Trophoblast cell (in vitro differentiated cells and primary cell): ENCODE results near the gene FEM1A.
"Not testable (repeated sequence)": the region's sequence is repeated elsewhere in the genome, so short reads cannot be mapped to it uniquely, and the experiment has no call there.

ENCODE experiments used
- DNase-seq, 2 donors: peaks; one replicate each; pipeline ENCODE4 v3.0.0-alpha.2; 2016
- H2AFZ ChIP-seq: 2 replicates; pipeline ENCODE4 v1.6.1; 2013; ENCODE audit warnings: low read length, moderate library complexity, mild to moderate bottlenecking; ENCODE audit not compliant: insufficient read depth, poor library complexity
- H2AK5ac ChIP-seq: 2 replicates; pipeline ENCODE4 v1.6.1; 2013; ENCODE audit warnings: mild to moderate bottlenecking, low read length
- H2BK120ac ChIP-seq: 2 replicates; pipeline ENCODE4 v1.6.1; 2013; ENCODE audit warnings: low read length, mild to moderate bottlenecking, moderate library complexity; ENCODE audit not compliant: insufficient read depth, poor library complexity
- H2BK12ac ChIP-seq: 2 replicates; pipeline ENCODE4 v1.6.1; 2013; ENCODE audit warnings: mild to moderate bottlenecking, low read length, moderate library complexity
- H2BK5ac ChIP-seq: 2 replicates; pipeline ENCODE4 v1.6.1; 2013; ENCODE audit warnings: low read length, low read depth, moderate library complexity, mild to moderate bottlenecking; ENCODE audit not compliant: poor library complexity
- H3K14ac ChIP-seq: 2 replicates; pipeline ENCODE4 v1.6.1; 2013; ENCODE audit warnings: mild to moderate bottlenecking, low read length
- H3K18ac ChIP-seq: 2 replicates; pipeline ENCODE4 v1.6.1; 2013; ENCODE audit warnings: mild to moderate bottlenecking, low read length
- H3K23ac ChIP-seq: 2 replicates; pipeline ENCODE4 v1.6.1; 2013; ENCODE audit warnings: low read length
- H3K27ac ChIP-seq: 2 replicates; pipeline ENCODE4 v1.5.1; 2013; ENCODE audit warnings: low read depth, mild to moderate bottlenecking, inconsistent platforms, low read length, moderate library complexity
- H3K27me3 ChIP-seq: 2 replicates; pipeline ENCODE4 v1.6.1; 2013; ENCODE audit warnings: inconsistent platforms, mild to moderate bottlenecking, low read length, moderate library complexity; ENCODE audit not compliant: insufficient read depth
- H3K36me3 ChIP-seq, 2 experiments: 1 replicate in 1 of 2; 2 replicates in 1 of 2; pipeline ENCODE4 v1.6.1; 2013; ENCODE audit warnings: low read length in 2 of 2, mild to moderate bottlenecking in 2 of 2, moderate library complexity in 1 of 2; ENCODE audit not compliant: insufficient read depth in 2 of 2, control insufficient read depth in 1 of 2
- H3K4ac ChIP-seq: 2 replicates; pipeline ENCODE4 v1.6.1; 2013; ENCODE audit warnings: low read depth, mild to moderate bottlenecking, low read length, moderate library complexity
- H3K4me1 ChIP-seq, 2 experiments: 1 replicate in 1 of 2; 2 replicates in 1 of 2; pipeline ENCODE4 v1.6.1; 2013; ENCODE audit warnings: low read length in 2 of 2, mild to moderate bottlenecking in 2 of 2, moderate library complexity in 1 of 2; ENCODE audit not compliant: insufficient read depth in 2 of 2, control insufficient read depth in 1 of 2
- H3K4me2 ChIP-seq: 2 replicates; pipeline ENCODE4 v1.6.1; 2013; ENCODE audit warnings: inconsistent platforms, mild to moderate bottlenecking, low read length, moderate library complexity
- H3K4me3 ChIP-seq: 2 replicates; pipeline ENCODE4 v1.5.1; 2013; ENCODE audit warnings: mild to moderate bottlenecking, low read depth, low read length, inconsistent platforms
- H3K79me1 ChIP-seq: one replicate; pipeline ENCODE4 v1.6.1; 2013; ENCODE audit warnings: low read length
- H3K79me2 ChIP-seq: 2 replicates; pipeline ENCODE4 v1.6.1; 2013; ENCODE audit warnings: low read length, mild to moderate bottlenecking; ENCODE audit not compliant: control insufficient read depth, insufficient read depth, poor library complexity
- H3K9ac ChIP-seq: 2 replicates; pipeline ENCODE4 v1.6.1; 2013; ENCODE audit warnings: mild to moderate bottlenecking, low read length
- H3K9me3 ChIP-seq: 2 replicates; pipeline ENCODE4 v1.6.1; 2013; ENCODE audit warnings: low read depth, mild to moderate bottlenecking, control low read depth, inconsistent platforms, low read length; ENCODE audit not compliant: insufficient read depth
- H4K12ac ChIP-seq: 2 replicates; pipeline ENCODE4 v1.6.1; 2013; ENCODE audit warnings: low read depth, mild to moderate bottlenecking, low read length, moderate library complexity
- H4K8ac ChIP-seq: 2 replicates; pipeline ENCODE4 v1.6.1; 2013; ENCODE audit warnings: low read depth, mild to moderate bottlenecking, low read length, moderate library complexity
- H4K91ac ChIP-seq: one replicate; pipeline ENCODE4 v1.6.1; 2013; ENCODE audit warnings: low read depth, mild to moderate bottlenecking, low read length, moderate library complexity
- WGBS: extraction: QIAGEN DNeasy Blood & Tissue Kit; methylation state at CpG from one replicate; pipeline ENCODE4 v1.1.7; 2013; ENCODE audit warnings: missing lambda C conversion rate; ENCODE audit not compliant: insufficient read length, insufficient coverage; ENCODE audit errors: extremely low coverage; 5-methylcytosine and 5-hydroxymethylcytosine counted together

FEM1A gene

GRCh38 chr19:4844348-4845179 lies 53.0 kb downstream of the FEM1A start:
- H3K9me3 ChIP-seq, result peaks cover 1% of the 10 kb centered on the region
- no peaks in the 10 kb centered on the region for H3K79me1 ChIP-seq
- no peak overlapping the region for H2AK5ac ChIP-seq
- H3K36me3 ChIP-seq, result peaks cover 46 to 53% of the 10 kb centered on the region in 2 experiments
- H4K12ac ChIP-seq, result no peak overlapping the region
- H3K4ac ChIP-seq, result no peak overlapping the region
- no peak overlapping the region for H3K14ac ChIP-seq
- no CpG with 5 or more reads among the region's 10 CpGs for WGBS
- H3K4me1 ChIP-seq, result no peaks in the 10 kb centered on the region
- no peak overlapping the region for H4K8ac ChIP-seq
- no peak overlapping the region for H3K27ac ChIP-seq
- no peak overlapping the region for H3K4me3 ChIP-seq
- H3K4me2 ChIP-seq, result no peak overlapping the region
- no peak overlapping the region for H3K23ac ChIP-seq
- no peak for DNase-seq
- no peak overlapping the region for H4K91ac ChIP-seq
- no peak overlapping the region for H2BK12ac ChIP-seq
- H3K18ac ChIP-seq, result no peak overlapping the region
- H2AFZ ChIP-seq, result no peak overlapping the region
- no peaks in the 10 kb centered on the region for H3K27me3 ChIP-seq
- no peak overlapping the region for H2BK5ac ChIP-seq
- no peak overlapping the region for H2BK120ac ChIP-seq
- H3K9ac ChIP-seq, result no peak overlapping the region
- no peaks in the 10 kb centered on the region for H3K79me2 ChIP-seq

DNA sequence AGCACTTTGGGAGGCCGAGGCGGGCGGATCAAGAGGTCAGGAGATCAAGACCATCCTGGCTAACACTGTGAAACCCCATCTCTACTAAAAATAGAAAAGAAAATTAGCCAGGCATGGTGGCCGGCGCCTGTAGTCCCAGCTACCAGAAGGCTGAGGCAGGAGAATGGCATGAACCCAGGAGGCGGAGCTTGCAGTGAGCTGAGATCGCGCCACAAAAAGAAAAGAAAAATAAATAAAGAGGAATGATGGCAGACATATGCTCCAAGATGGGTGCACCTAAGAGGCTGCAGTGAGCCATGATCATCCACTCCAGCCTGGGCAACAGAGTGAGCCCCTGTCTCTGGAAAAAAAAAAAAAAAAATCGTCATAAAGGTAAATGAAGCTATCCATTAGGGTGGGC lies 54.4 kb downstream of the FEM1A start:
- H2AFZ ChIP-seq, H2BK5ac ChIP-seq, H2BK120ac ChIP-seq, H3K9ac ChIP-seq, H3K4me3 ChIP-seq, H3K9me3 ChIP-seq, H3K14ac ChIP-seq, H3K4me1 ChIP-seq, H2BK12ac ChIP-seq, H4K8ac ChIP-seq, H4K12ac ChIP-seq, H3K79me1 ChIP-seq, H2AK5ac ChIP-seq, H3K4ac ChIP-seq, H3K18ac ChIP-seq, H3K4me2 ChIP-seq, H4K91ac ChIP-seq, H3K23ac ChIP-seq, H3K27ac ChIP-seq, H3K27me3 ChIP-seq, H3K79me2 ChIP-seq: not testable (repeated sequence)
- H3K36me3 ChIP-seq, result peaks cover 47 to 53% of the 10 kb centered on the region in 2 experiments
- no CpG with 5 or more reads among the region's 9 CpGs for WGBS
- DNase-seq, result peak in 1 of 2 donors; percentile 43

- H3K9me3 ChIP-seq, result peaks cover 1% of the 10 kb centered on the region
- no peaks in the 10 kb centered on the region for H3K79me2 ChIP-seq
- DNase-seq, result no peak
- no peak overlapping the region for H3K4me2 ChIP-seq
- no peak overlapping the region for H3K4me3 ChIP-seq
- WGBS, result no CpG with 5 or more reads among the region's 23 CpGs
- H2BK12ac ChIP-seq, result no peak overlapping the region
- H3K36me3 ChIP-seq, result peaks cover 57 to 58% of the 10 kb centered on the region in 2 experiments
- no peak overlapping the region for H3K23ac ChIP-seq
- no peak overlapping the region for H3K4ac ChIP-seq
- no peak overlapping the region for H2BK5ac ChIP-seq
- H2AK5ac ChIP-seq, result no peak overlapping the region
- no peak overlapping the region for H3K9ac ChIP-seq
- no peak overlapping the region for H4K12ac ChIP-seq
- H3K18ac ChIP-seq, result no peak overlapping the region
- H3K27ac ChIP-seq, result no peak overlapping the region
- H2BK120ac ChIP-seq, result no peak overlapping the region
- H4K91ac ChIP-seq, result no peak overlapping the region
- no peaks in the 10 kb centered on the region for H3K27me3 ChIP-seq
- H3K4me1 ChIP-seq, result no peaks in the 10 kb centered on the region
- no peak overlapping the region for H3K14ac ChIP-seq
- no peaks in the 10 kb centered on the region for H3K79me1 ChIP-seq
- H2AFZ ChIP-seq, result no peak overlapping the region
- no peak overlapping the region for H4K8ac ChIP-seq
Measured at GRCh38 chr19:4847190-4847973, 55.8 kb downstream of the FEM1A start.

GRCh38 chr19:4849019-4849418 lies 57.5 kb downstream of the FEM1A start:
- no peaks in the 10 kb centered on the region for H3K4me1 ChIP-seq
- no peak overlapping the region for H2AK5ac ChIP-seq
- WGBS, result no CpG with 5 or more reads among the region's 7 CpGs
- no peak overlapping the region for H2AFZ ChIP-seq
- H3K23ac ChIP-seq, result no peak overlapping the region
- H4K91ac ChIP-seq, result no peak overlapping the region
- no peak overlapping the region for H4K8ac ChIP-seq
- no peak overlapping the region for H3K4me3 ChIP-seq
- H3K18ac ChIP-seq, result no peak overlapping the region
- H3K9me3 ChIP-seq, result peaks cover 1% of the 10 kb centered on the region
- H3K27me3 ChIP-seq, result no peaks in the 10 kb centered on the region
- no peak overlapping the region for H3K4ac ChIP-seq
- no peak overlapping the region for H2BK120ac ChIP-seq
- H3K79me1 ChIP-seq, result no peaks in the 10 kb centered on the region
- no peak overlapping the region for H3K14ac ChIP-seq
- H2BK5ac ChIP-seq, result no peak overlapping the region
- peaks cover 47 to 53% of the 10 kb centered on the region in 2 experiments for H3K36me3 ChIP-seq
- no peak overlapping the region for H3K27ac ChIP-seq
- H3K79me2 ChIP-seq, result no peaks in the 10 kb centered on the region
- no peak overlapping the region for H3K9ac ChIP-seq
- no peak overlapping the region for H3K4me2 ChIP-seq
- H4K12ac ChIP-seq, result no peak overlapping the region
- H2BK12ac ChIP-seq, result no peak overlapping the region
- DNase-seq, result no peak
